Stimulated activated naive CD8-positive, alpha-beta T cell treated with anti-CD3 and anti-CD28 coated beads, Interleukin-15, Interleukin-2, amounts not matched to agents 100 ng/mL and 50 ng/mL, for 24 hours (primary cell): Measurements from ENCODE around the gene ATP6V1C2.
"Not testable (repeated sequence)": the region's sequence is repeated elsewhere in the genome, so short reads cannot be mapped to it uniquely, and the experiment has no call there.

Source experiments
- H3K27ac Mint-ChIP-seq: one replicate; pipeline ENCODE4 v1.8.0; 2021; ENCODE audit warnings: mild to moderate bottlenecking, mixed read lengths
- H3K27me3 Mint-ChIP-seq: one replicate; pipeline ENCODE4 v1.8.0; 2021; ENCODE audit warnings: mixed read lengths
- H3K36me3 Mint-ChIP-seq: one replicate; pipeline ENCODE4 v1.8.0; 2021; ENCODE audit warnings: low read depth, mixed read lengths
- H3K4me1 Mint-ChIP-seq: one replicate; pipeline ENCODE4 v1.8.0; 2021; ENCODE audit warnings: low read depth, mixed read lengths
- H3K4me3 Mint-ChIP-seq: one replicate; pipeline ENCODE4 v1.8.0; 2021; ENCODE audit warnings: mild to moderate bottlenecking, mixed read lengths
- H3K9me3 Mint-ChIP-seq: one replicate; pipeline ENCODE4 v1.8.0; 2021; ENCODE audit warnings: mixed read lengths

ATP6V1C2 gene

GRCh38 chr2:10817413-10817812, 96.0 kb downstream of the ATP6V1C2 start:
- no peaks in the 10 kb centered on the region for H3K36me3 Mint-ChIP-seq
- H3K4me3 Mint-ChIP-seq: no peak overlapping the region
- H3K9me3 Mint-ChIP-seq: no peaks in the 10 kb centered on the region
- peaks cover 4% of the 10 kb centered on the region for H3K4me1 Mint-ChIP-seq
- H3K27ac Mint-ChIP-seq: no peak overlapping the region
- H3K27me3 Mint-ChIP-seq: peaks cover 15% of the 10 kb centered on the region

GRCh38 chr2:10818305-10818704, 96.9 kb downstream of the ATP6V1C2 start:
- not testable (repeated sequence) for H3K4me3 Mint-ChIP-seq, H3K9me3 Mint-ChIP-seq, H3K27ac Mint-ChIP-seq, H3K36me3 Mint-ChIP-seq, H3K4me1 Mint-ChIP-seq
- H3K27me3 Mint-ChIP-seq: peaks cover 21% of the 10 kb centered on the region

- Mint-ChIP-seq H3K27me3 (peaks cover 23% of the 10 kb centered on the region), H3K36me3 (no peaks in the 10 kb centered on the region), H3K4me1 (no peaks in the 10 kb centered on the region), H3K27ac (no peak overlapping the region), H3K4me3 (no peak overlapping the region), H3K9me3 (no peaks in the 10 kb centered on the region)
Measured at GRCh38 chr2:10818984-10819383, 97.6 kb downstream of the ATP6V1C2 start.

DNA sequence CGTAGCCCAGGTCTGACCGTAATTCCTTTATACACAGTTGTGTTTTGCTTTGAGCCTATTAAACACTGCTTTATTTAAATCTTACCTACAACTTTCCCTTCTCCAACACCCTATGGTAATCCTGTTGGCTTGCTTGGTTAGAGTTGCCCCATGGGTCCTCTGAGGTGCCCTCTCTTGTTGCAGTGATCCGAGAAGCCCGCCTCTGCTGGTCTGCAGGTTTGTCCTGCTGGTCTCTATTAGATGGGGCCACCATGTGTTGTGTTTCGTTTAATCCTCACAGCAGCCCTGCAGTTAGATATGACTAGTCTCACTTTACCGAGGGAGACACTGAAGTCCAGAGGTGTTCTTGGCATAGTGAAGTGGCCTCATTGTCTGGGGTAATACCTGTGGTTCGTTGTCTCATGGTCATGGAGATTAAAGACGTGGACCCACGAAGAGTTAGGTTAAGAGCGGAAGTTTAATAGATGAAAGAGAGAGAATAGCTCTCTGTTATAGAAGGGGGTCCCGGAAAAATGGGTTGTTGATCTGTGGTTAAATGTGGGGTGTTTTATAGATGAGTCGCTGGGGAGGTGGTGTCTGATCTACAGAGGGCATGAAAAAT, 98.4 kb downstream of the ATP6V1C2 start:
- no peak overlapping the region for H3K27ac Mint-ChIP-seq
- H3K27me3 Mint-ChIP-seq: peaks cover 23% of the 10 kb centered on the region
- H3K9me3 Mint-ChIP-seq: no peaks in the 10 kb centered on the region
- H3K36me3 Mint-ChIP-seq: no peaks in the 10 kb centered on the region
- no peaks in the 10 kb centered on the region for H3K4me1 Mint-ChIP-seq
- H3K4me3 Mint-ChIP-seq: no peak overlapping the region

DNA sequence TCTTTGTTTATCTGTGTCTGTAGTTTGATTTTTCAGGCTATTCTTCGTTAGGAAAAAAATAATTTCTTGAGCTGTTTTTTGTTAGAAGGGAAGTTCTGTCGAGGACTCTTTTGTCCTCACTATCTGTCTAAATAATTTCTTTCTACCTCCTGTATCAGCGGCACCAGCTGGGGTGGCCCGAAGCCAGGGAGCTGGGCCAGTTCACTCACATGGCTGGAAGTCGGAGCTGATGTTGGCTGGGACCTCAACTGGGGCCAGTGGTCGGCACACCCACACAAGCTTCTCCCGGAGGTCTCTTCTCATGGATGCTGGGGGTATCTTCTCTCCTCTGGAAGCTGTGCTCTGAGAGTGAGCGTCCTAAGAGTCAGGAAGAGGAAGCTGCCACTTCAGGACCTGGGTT, 99.1 kb downstream of the ATP6V1C2 start:
- H3K36me3 Mint-ChIP-seq: no peaks in the 10 kb centered on the region
- H3K27ac Mint-ChIP-seq: no peak overlapping the region
- H3K27me3 Mint-ChIP-seq: peaks cover 30% of the 10 kb centered on the region
- no peaks in the 10 kb centered on the region for H3K9me3 Mint-ChIP-seq
- no peaks in the 10 kb centered on the region for H3K4me1 Mint-ChIP-seq
- no peak overlapping the region for H3K4me3 Mint-ChIP-seq

- no peak overlapping the region for H3K27ac Mint-ChIP-seq
- no peak overlapping the region for H3K4me3 Mint-ChIP-seq
- H3K9me3 Mint-ChIP-seq: no peaks in the 10 kb centered on the region
- peaks cover 34% of the 10 kb centered on the region for H3K27me3 Mint-ChIP-seq
- H3K4me1 Mint-ChIP-seq: no peaks in the 10 kb centered on the region
- no peaks in the 10 kb centered on the region for H3K36me3 Mint-ChIP-seq
Measured at GRCh38 chr2:10820978-10821695, 99.7 kb downstream of the ATP6V1C2 start.

- peaks cover 29% of the 10 kb centered on the region for H3K27me3 Mint-ChIP-seq
- no peaks in the 10 kb centered on the region for H3K9me3 Mint-ChIP-seq
- no peak overlapping the region for H3K27ac Mint-ChIP-seq
- H3K36me3 Mint-ChIP-seq: no peaks in the 10 kb centered on the region
- no peaks in the 10 kb centered on the region for H3K4me1 Mint-ChIP-seq
- no peak overlapping the region for H3K4me3 Mint-ChIP-seq
Measured at GRCh38 chr2:10824191-10824590, 102.8 kb downstream of the ATP6V1C2 start.

- no peaks in the 10 kb centered on the region for H3K4me1 Mint-ChIP-seq
- no peak overlapping the region for H3K27ac Mint-ChIP-seq
- H3K36me3 Mint-ChIP-seq: no peaks in the 10 kb centered on the region
- no peak overlapping the region for H3K4me3 Mint-ChIP-seq
- peaks cover 25% of the 10 kb centered on the region for H3K27me3 Mint-ChIP-seq
- H3K9me3 Mint-ChIP-seq: no peaks in the 10 kb centered on the region
Measured at GRCh38 chr2:10826026-10826425, 104.6 kb downstream of the ATP6V1C2 start.

GRCh38 chr2:10826625-10827024, 105.2 kb downstream of the ATP6V1C2 start:
- peaks cover 31% of the 10 kb centered on the region for H3K27me3 Mint-ChIP-seq
- no peaks in the 10 kb centered on the region for H3K36me3 Mint-ChIP-seq
- H3K4me1 Mint-ChIP-seq: no peaks in the 10 kb centered on the region
- H3K4me3 Mint-ChIP-seq: no peak overlapping the region
- H3K27ac Mint-ChIP-seq: no peak overlapping the region
- no peaks in the 10 kb centered on the region for H3K9me3 Mint-ChIP-seq

DNA sequence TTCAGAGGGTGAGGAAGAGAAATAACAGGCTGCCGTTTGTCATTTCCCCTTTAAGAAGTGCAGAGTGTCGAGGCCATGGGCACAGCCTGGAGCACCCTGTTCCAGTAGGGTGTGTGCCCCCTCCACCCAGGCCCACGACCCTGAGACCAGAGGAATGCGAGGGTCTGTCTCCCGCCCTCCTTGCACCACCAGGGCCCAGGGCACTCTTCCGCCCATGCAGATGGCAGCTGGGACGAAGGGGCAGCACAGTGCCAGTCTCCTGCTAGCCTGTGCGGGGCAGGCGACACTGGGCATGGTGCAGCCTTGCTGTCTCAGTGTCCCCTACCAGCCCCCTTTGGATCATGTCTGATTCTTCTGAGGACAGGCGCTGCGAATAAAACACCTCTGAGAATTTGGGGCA, 106.9 kb downstream of the ATP6V1C2 start:
- Mint-ChIP-seq H3K36me3 (no peaks in the 10 kb centered on the region), H3K9me3 (no peaks in the 10 kb centered on the region), H3K27ac (no peak overlapping the region), H3K27me3 (peaks cover 32% of the 10 kb centered on the region), H3K4me3 (no peak overlapping the region), H3K4me1 (no peaks in the 10 kb centered on the region)

GRCh38 chr2:10829299-10829698, 107.9 kb downstream of the ATP6V1C2 start:
- Mint-ChIP-seq H3K4me3 (no peak overlapping the region), H3K27me3 (peaks cover 30% of the 10 kb centered on the region), H3K27ac (no peak overlapping the region), H3K4me1 (no peaks in the 10 kb centered on the region), H3K36me3 (no peaks in the 10 kb centered on the region), H3K9me3 (no peaks in the 10 kb centered on the region)

GRCh38 chr2:10830203-10830602, 108.8 kb downstream of the ATP6V1C2 start:
- no peaks in the 10 kb centered on the region for H3K36me3 Mint-ChIP-seq
- no peak overlapping the region for H3K4me3 Mint-ChIP-seq
- H3K27ac Mint-ChIP-seq: no peak overlapping the region
- H3K4me1 Mint-ChIP-seq: no peaks in the 10 kb centered on the region
- H3K27me3 Mint-ChIP-seq: peaks cover 26% of the 10 kb centered on the region
- H3K9me3 Mint-ChIP-seq: no peaks in the 10 kb centered on the region

DNA sequence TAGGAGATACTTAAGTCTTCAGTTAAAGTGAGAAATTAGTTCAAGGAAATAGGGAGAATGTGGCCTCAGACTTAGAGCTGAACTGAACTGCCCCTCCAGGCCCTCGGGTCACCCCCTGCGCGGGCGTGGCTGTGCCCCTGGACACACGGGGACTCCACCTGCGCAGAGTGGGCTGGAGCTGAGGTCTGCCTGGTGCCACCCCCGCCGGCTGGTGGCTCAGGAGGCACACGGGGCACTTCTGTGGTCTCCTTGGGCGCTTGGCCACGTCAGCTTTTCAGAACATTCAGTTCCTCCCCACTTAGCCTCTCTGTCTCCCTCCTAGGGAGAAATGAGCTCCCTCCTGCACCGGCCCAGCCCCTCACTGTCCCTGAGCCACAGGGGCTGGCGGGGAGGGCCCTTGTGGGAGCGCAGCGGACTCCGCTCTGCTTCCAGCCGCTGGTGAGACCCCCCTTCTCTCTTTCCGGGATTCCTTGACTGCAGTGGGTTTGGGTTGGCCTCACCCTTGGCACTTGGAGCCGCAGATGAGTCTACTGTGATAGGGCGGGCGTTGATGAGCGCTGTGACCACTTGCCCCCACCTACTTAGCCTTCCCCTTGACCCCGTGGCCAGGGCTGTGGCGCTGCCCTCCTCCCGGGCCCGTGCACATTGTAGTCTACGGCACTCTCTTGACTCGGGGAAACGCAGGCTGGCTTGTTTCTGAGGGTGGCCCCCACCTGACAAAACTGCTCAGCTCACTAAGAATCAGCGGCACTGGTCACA, 109.4 kb downstream of the ATP6V1C2 start:
- no peaks in the 10 kb centered on the region for H3K4me1 Mint-ChIP-seq
- H3K36me3 Mint-ChIP-seq: no peaks in the 10 kb centered on the region
- H3K4me3 Mint-ChIP-seq: no peak overlapping the region
- peaks cover 22% of the 10 kb centered on the region for H3K27me3 Mint-ChIP-seq
- H3K27ac Mint-ChIP-seq: no peak overlapping the region
- no peaks in the 10 kb centered on the region for H3K9me3 Mint-ChIP-seq

DNA sequence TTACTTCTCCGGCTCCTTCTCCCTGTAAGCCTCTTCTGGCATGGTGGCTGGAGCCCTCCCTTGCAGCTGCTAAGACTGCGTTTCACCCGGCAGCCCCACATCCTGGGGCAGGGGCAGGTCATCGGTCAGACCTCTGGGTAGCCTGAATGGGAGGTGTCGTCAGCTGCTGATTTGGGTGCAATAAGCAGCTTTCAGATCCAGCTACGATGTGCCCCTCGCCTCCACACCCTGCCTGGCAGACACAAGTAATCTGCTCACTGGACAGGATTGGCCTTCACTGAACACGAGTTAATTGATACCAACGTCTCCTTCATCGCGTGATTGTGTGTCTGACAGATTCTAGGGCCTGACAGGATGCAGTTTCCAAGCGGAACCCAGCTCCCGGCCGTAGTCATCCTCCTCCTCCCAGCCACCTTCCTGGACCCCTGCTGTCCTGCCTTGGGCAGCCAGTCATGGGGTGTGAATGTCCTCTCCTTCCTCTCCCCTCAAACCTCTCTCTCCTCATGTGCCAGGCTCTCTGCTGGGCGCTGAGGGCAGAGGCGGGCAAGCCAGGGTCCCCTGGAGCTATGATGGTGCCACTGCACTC, 110.1 kb downstream of the ATP6V1C2 start:
- Mint-ChIP-seq H3K9me3 (no peaks in the 10 kb centered on the region), H3K27me3 (peaks cover 20% of the 10 kb centered on the region), H3K36me3 (no peaks in the 10 kb centered on the region), H3K27ac (no peak overlapping the region), H3K4me1 (no peaks in the 10 kb centered on the region), H3K4me3 (no peak overlapping the region)
